Neural progenitor cell (in vitro differentiated cells): ENCODE measurements around the gene DOK7.

Experiments
- EZH2 ChIP-seq: fragments of 200-600 bp; sonication (generic); IDR thresholded peaks from 2 replicates; pipeline ENCODE4 v1.6.1; 2017; ENCODE audit warnings: antibody characterized with exemption, mild to moderate bottlenecking, moderate library complexity
- EZH2phosphoT487 ChIP-seq: fragments of 200-600 bp; sonication (generic); IDR thresholded peaks from 2 replicates; pipeline ENCODE4 v1.6.1; 2017; ENCODE audit warnings: antibody characterized with exemption
- TF ChIP-seq, protein P1 (sequence below): fragments of 200-600 bp; sonication (generic); IDR thresholded peaks from 2 replicates; pipeline ENCODE4 v1.5.1; 2017; ENCODE audit warnings: antibody characterized with exemption, mild to moderate bottlenecking

DNA sequence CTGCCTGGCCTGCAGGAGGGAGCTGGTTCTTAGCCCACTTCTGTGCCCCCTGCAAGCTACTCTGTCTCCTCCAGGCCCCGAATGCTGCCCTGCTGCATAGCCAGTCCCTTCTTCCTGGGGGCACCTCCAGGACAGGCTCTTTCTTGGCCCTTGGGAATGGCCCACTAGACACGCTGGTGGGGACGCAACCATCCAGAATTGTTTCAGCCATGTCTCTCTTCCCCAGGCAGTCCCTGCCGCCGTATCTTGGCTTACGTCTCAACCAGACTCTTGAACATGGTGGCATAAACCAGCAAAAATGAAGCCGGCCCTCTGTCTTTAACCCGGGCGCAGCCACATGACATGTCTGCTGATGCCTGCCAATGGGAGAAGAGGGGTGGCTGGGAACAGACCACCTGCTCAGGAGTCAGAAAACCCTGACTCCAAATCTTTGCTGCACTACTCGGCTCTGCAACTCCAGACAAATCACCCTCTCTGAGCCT lies 60.1 kb downstream of the DOK7 start:
- TF ChIP-seq, protein P1, sequence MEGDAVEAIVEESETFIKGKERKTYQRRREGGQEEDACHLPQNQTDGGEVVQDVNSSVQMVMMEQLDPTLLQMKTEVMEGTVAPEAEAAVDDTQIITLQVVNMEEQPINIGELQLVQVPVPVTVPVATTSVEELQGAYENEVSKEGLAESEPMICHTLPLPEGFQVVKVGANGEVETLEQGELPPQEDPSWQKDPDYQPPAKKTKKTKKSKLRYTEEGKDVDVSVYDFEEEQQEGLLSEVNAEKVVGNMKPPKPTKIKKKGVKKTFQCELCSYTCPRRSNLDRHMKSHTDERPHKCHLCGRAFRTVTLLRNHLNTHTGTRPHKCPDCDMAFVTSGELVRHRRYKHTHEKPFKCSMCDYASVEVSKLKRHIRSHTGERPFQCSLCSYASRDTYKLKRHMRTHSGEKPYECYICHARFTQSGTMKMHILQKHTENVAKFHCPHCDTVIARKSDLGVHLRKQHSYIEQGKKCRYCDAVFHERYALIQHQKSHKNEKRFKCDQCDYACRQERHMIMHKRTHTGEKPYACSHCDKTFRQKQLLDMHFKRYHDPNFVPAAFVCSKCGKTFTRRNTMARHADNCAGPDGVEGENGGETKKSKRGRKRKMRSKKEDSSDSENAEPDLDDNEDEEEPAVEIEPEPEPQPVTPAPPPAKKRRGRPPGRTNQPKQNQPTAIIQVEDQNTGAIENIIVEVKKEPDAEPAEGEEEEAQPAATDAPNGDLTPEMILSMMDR, result no peak
- TF ChIP-seq EZH2phosphoT487, result no peak
- TF ChIP-seq EZH2, result no peak
